Panc1 (cell line): ENCODE data around the gene MYEOV. TPM values are rescaled to one million over a fixed set of nuclear protein-coding genes. Genes with fewer than 3 reads are reported as not detected.

ENCODE experiments used
- ATAC-seq: fragments of 200-7000 bp; cut with Tn5 transposase; 2 replicates; pipeline ENCODE4 v1.9.1; 2020; ENCODE audit warnings: mild to moderate bottlenecking, moderate library complexity
- BruUV-seq: library from RNA; stranded (reverse); fragments of 400-500 nt; replicated peaks from 2 replicates; lab custom pipeline; 2021; lab: Mats Ljungman, UMichigan
- CTCF ChIA-PET: fragments of 300-600 bp; sonication (Branson Sonifier 250); formaldehyde crosslinking; loops from one replicate; lab custom pipeline; 2022; ENCODE audit warnings: antibody characterized with exemption; lab: Charles Lee
- POLR2A ChIA-PET: fragments of 300-600 bp; sonication (Branson Sonifier 250); formaldehyde crosslinking; loops from one replicate; lab custom pipeline; 2022; ENCODE audit warnings: antibody characterized with exemption; lab: Charles Lee
- DNase-seq: peaks from one replicate; pipeline ENCODE4 v3.0.0-alpha.2; 2010; ENCODE audit warnings: low read depth, low spot score
- H3K27ac ChIP-seq: 2 replicates; pipeline ENCODE4 v1.5.1; 2011; ENCODE audit warnings: mild to moderate bottlenecking, low read length, inconsistent platforms
- H3K27me3 ChIP-seq: fragments of 200-500 bp; sonication (Bioruptor generic); 2 replicates; pipeline ENCODE4 v1.6.0; 2014; ENCODE audit warnings: low read length, inconsistent platforms; ENCODE audit not compliant: control insufficient read depth, insufficient read depth
- H3K36me3 ChIP-seq: fragments of 200-500 bp; sonication (Bioruptor generic); 2 replicates; pipeline ENCODE4 v1.5.1; 2014; ENCODE audit warnings: inconsistent platforms, mild to moderate bottlenecking, low read length, moderate library complexity; ENCODE audit not compliant: control insufficient read depth, insufficient read depth
- H3K4me1 ChIP-seq: 2 replicates; pipeline ENCODE4 v1.5.1; 2011; ENCODE audit warnings: inconsistent platforms, mild to moderate bottlenecking, low read length, moderate library complexity; ENCODE audit not compliant: control insufficient read depth, insufficient read depth
- H3K4me3 ChIP-seq, 2 experiments: 2 replicates each; pipeline ENCODE4 v1.5.1; 2011 to 2012; ENCODE audit warnings: low read depth in 2 of 2, low read length in 2 of 2, mild to moderate bottlenecking in 2 of 2, inconsistent platforms in 1 of 2, moderate library complexity in 1 of 2
- H3K9me3 ChIP-seq: fragments of 200-500 bp; sonication (Bioruptor generic); 2 replicates; pipeline ENCODE4 v1.5.1; 2014; ENCODE audit warnings: low read depth, mild to moderate bottlenecking, inconsistent platforms, low read length, moderate library complexity; ENCODE audit not compliant: control insufficient read depth, insufficient read depth
- CTCF ChIP-seq: fragments of 450-650 bp; IDR thresholded peaks from 2 replicates; pipeline ENCODE4 v1.5.1; 2017; ENCODE audit warnings: mild to moderate bottlenecking
- POLR2AphosphoS5 ChIP-seq: IDR thresholded peaks from 2 replicates; pipeline ENCODE4 v1.6.1; 2012; ENCODE audit warnings: mild to moderate bottlenecking, low read depth, low read length, moderate library complexity
- REST ChIP-seq, 2 experiments: IDR thresholded peaks; 2 replicates each; pipeline ENCODE4 v1.6.1; 2011 to 2012; ENCODE audit warnings: low read depth in 2 of 2, control low read depth in 1 of 2, low read length in 1 of 2, mild to moderate bottlenecking in 1 of 2, moderate library complexity in 1 of 2; ENCODE audit not compliant: insufficient read depth in 1 of 2
- SIN3A ChIP-seq: IDR thresholded peaks from 2 replicates; pipeline ENCODE4 v1.6.1; 2012; ENCODE audit warnings: low read depth, mild to moderate bottlenecking, low read length, moderate library complexity, borderline replicate concordance; ENCODE audit not compliant: insufficient read depth
- TCF7L2 ChIP-seq: IDR thresholded peaks from 2 replicates; pipeline ENCODE4 v1.6.1; 2011; ENCODE audit warnings: mild to moderate bottlenecking, low read depth, low read length, inconsistent platforms
- in situ Hi-C: cut with HindIII; loops from 2 replicates; pipeline ENCODE4 v1.10.0; 2016; ENCODE audit warnings: low sequenced_read_pairs, low pct_unique_long_range_greater_than_20kb
- intact Hi-C: fragments of 100-400 bp; cut with micrococcal nuclease; formaldehyde crosslinking; loops from one replicate; pipeline ENCODE4 v1.10.0; 2022; ENCODE audit not compliant: unreplicated experiment
- total RNA-seq: library from RNA; stranded (reverse); gene quantifications from one replicate; pipeline ENCODE4 v1.2.1, GENCODE V29; 2021; ENCODE audit not compliant: unreplicated experiment

Gene MYEOV
- total RNA-seq, 1 experiment from 2014 or later, result 69.8 TPM

- H3K27ac ChIP-seq, result peak overlapping the region; percentile 100
- H3K36me3 ChIP-seq, result no peaks in the 10 kb centered on the region; the same call in 1 of the 2 replicates
- no peak overlapping the region for H3K4me3 ChIP-seq
- ChIA-PET POLR2A (no interaction called here), CTCF (no interaction called here)
- ATAC-seq, result peak; percentile 1
- no peak for DNase-seq
- no TSS peak for BruUV-seq
- intact Hi-C loops, result no loop called here
- TF ChIP-seq REST (IDR thresholded peaks at IDR 0.05; ENCODE audit: insufficient read depth in 1 of 2, low read depth in 2 of 2, low read length in 1 of 2) (no peak), CTCF (no peak), POLR2AphosphoS5 (no peak), SIN3A (no peak), TCF7L2 (no peak)
- in situ Hi-C loops, result no loop called here
- no peaks in the 10 kb centered on the region for H3K27me3 ChIP-seq
- H3K9me3 ChIP-seq, result no peaks in the 10 kb centered on the region
- peaks cover 92% of the 10 kb centered on the region for H3K4me1 ChIP-seq
Observed at GRCh38 chr11:69301081-69301454, 7.1 kb downstream of the MYEOV start.

GRCh38 chr11:69301455-69302401 lies 7.8 kb downstream of the MYEOV start:
- Histone ChIP-seq H3K27me3 (no peaks in the 10 kb centered on the region), H3K4me1 (peaks cover 92% of the 10 kb centered on the region), H3K36me3 (no peaks in the 10 kb centered on the region; the same call in 1 of the 2 replicates), H3K27ac (peak overlapping the region; percentile 100), H3K9me3 (no peaks in the 10 kb centered on the region), H3K4me3 (peak overlapping the region in 1 of 2 experiments; percentile 21; a peak in 2 of 4 replicates)
- peak; percentile 97 for DNase-seq
- peak; percentile 80 for ATAC-seq
- no peak for TF ChIP-seq REST (IDR thresholded peaks at IDR 0.05; ENCODE audit: insufficient read depth in 1 of 2, low read depth in 2 of 2, low read length in 1 of 2)
- peak; percentile 93 for TF ChIP-seq POLR2AphosphoS5
- TF ChIP-seq SIN3A, result peak; percentile 95; the same call in 1 of the 2 replicates
- TF ChIP-seq TCF7L2, result peak; percentile 52
- TF ChIP-seq CTCF, result no peak
- intact Hi-C loops, result loop anchor here (1.0 kb wide), 1 partner anchor 342 kb away; no protein-coding TSS in a partner anchor
- ChIA-PET CTCF (no interaction called here), POLR2A (no interaction called here)
- in situ Hi-C loops, result no loop called here
- no TSS peak for BruUV-seq
